ENCODE measurements around the gene KIAA1217.

The KIAA1217 gene

GRCh38 chr10:24208661-24209431 lies at the start of gene KIAA1217:
TSS of gene KIAA1217 (plus strand) at chr10:24209138. CDS start at chr10:24209194, 56 bp downstream.
- no peak for DNase-seq (ENCODE audit: low spot score)

- no peak for DNase-seq (ENCODE audit: low spot score)
Observed at GRCh38 chr10:24162206-24162985, 46.5 kb upstream of the KIAA1217 start.

GRCh38 chr10:24163485-24163884 lies 45.5 kb upstream of the KIAA1217 start:
- no peak for DNase-seq (ENCODE audit: low spot score)

- no peak for DNase-seq (ENCODE audit: low spot score)
Observed at GRCh38 chr10:24168258-24169170, 40.4 kb upstream of the KIAA1217 start.

- DNase-seq (ENCODE audit: low spot score): no peak
Observed at GRCh38 chr10:24170199-24170598, 38.7 kb upstream of the KIAA1217 start.

- no peak for DNase-seq (ENCODE audit: low spot score)
Observed at GRCh38 chr10:24172909-24173308, 36.0 kb upstream of the KIAA1217 start.

- no peak for DNase-seq (ENCODE audit: low spot score)
Observed at GRCh38 chr10:24174014-24174413, 34.9 kb upstream of the KIAA1217 start.

GRCh38 chr10:24176658-24177057 lies 32.3 kb upstream of the KIAA1217 start:
- DNase-seq (ENCODE audit: low spot score): no peak

- DNase-seq (ENCODE audit: low spot score): no peak
Observed at GRCh38 chr10:24177636-24178035, 31.3 kb upstream of the KIAA1217 start.

- DNase-seq (ENCODE audit: low spot score): no peak
Observed at GRCh38 chr10:24180891-24181290, 28.0 kb upstream of the KIAA1217 start.

GRCh38 chr10:24184455-24184854 lies 24.5 kb upstream of the KIAA1217 start:
- DNase-seq (ENCODE audit: low spot score): no peak

- no peak for DNase-seq (ENCODE audit: low spot score)
Observed at GRCh38 chr10:24193330-24193729, 15.6 kb upstream of the KIAA1217 start.

GRCh38 chr10:24197263-24197662 lies 11.7 kb upstream of the KIAA1217 start:
- DNase-seq (ENCODE audit: low spot score): no peak

- no peak for DNase-seq (ENCODE audit: low spot score)
Observed at GRCh38 chr10:24201503-24202180, 7.3 kb upstream of the KIAA1217 start.

GRCh38 chr10:24202181-24202570 lies 6.8 kb upstream of the KIAA1217 start:
- no peak for DNase-seq (ENCODE audit: low spot score)

- no peak for DNase-seq (ENCODE audit: low spot score)
Observed at GRCh38 chr10:24205821-24206220, 3.1 kb upstream of the KIAA1217 start.

- DNase-seq (ENCODE audit: low spot score): no peak
Observed at GRCh38 chr10:24206334-24206733, 2.6 kb upstream of the KIAA1217 start.

- no peak for DNase-seq (ENCODE audit: low spot score)
Observed at GRCh38 chr10:24206926-24207325, 2.0 kb upstream of the KIAA1217 start.

- no peak for DNase-seq (ENCODE audit: low spot score)
Observed at GRCh38 chr10:24207341-24207740, 1.6 kb upstream of the KIAA1217 start.

- DNase-seq (ENCODE audit: low spot score): no peak
Observed at GRCh38 chr10:24207781-24208611, 942 bp upstream of the KIAA1217 start.

GRCh38 chr10:24209432-24209771 lies 464 bp downstream of the KIAA1217 start:
- DNase-seq (ENCODE audit: low spot score): no peak

All from hematopoietic multipotent progenitor cell treated with erythropoietin and hydrocortisone succinate and interleukin-3 and kit ligand, for 17 days (in vitro differentiated cells).